HepG2 (cell line): ENCODE data around the gene ZMIZ1.

Experiments used
- AGO1 ChIP-seq: fragments of 200-400 bp; formaldehyde crosslinking; IDR thresholded peaks from 2 replicates; pipeline ENCODE4 v1.6.1; 2017; ENCODE audit warnings: mild to moderate bottlenecking, low read depth, low read length, moderate library complexity; ENCODE audit not compliant: poor library complexity, severe bottlenecking
- AGO2 ChIP-seq: fragments of 200-400 bp; formaldehyde crosslinking; optimal IDR thresholded peaks from 2 replicates; pipeline ENCODE3; 2017; ENCODE audit warnings: mild to moderate bottlenecking, low read depth, low read length, moderate library complexity
- KAT7 ChIP-seq: IDR thresholded peaks from 2 replicates; pipeline ENCODE4 v1.6.1; 2018; ENCODE audit warnings: borderline replicate concordance, missing compliant biosample characterization
- TBP ChIP-seq: sonication (generic); formaldehyde crosslinking; IDR thresholded peaks from 2 replicates; pipeline ENCODE4 v1.5.0; 2020; ENCODE audit warnings: missing genetic modification reagents
- YY1 ChIP-seq: IDR thresholded peaks from 2 replicates; pipeline ENCODE4 v1.6.1; 2011; ENCODE audit warnings: low read length, low read depth, moderate library complexity, mild to moderate bottlenecking; ENCODE audit not compliant: insufficient read depth, insufficient replicate concordance
- ZNF550 ChIP-seq: sonication (generic); formaldehyde crosslinking; IDR thresholded peaks from 2 replicates; pipeline ENCODE4 v1.4.0; 2020; ENCODE audit warnings: mild to moderate bottlenecking, missing genetic modification reagents, borderline replicate concordance
- TF ChIP-seq, protein P1 (sequence below): sonication (generic); formaldehyde crosslinking; IDR thresholded peaks from 2 replicates; pipeline ENCODE4 v1.5.0; 2020; ENCODE audit warnings: mild to moderate bottlenecking, missing genetic modification reagents, moderate library complexity

DNA sequence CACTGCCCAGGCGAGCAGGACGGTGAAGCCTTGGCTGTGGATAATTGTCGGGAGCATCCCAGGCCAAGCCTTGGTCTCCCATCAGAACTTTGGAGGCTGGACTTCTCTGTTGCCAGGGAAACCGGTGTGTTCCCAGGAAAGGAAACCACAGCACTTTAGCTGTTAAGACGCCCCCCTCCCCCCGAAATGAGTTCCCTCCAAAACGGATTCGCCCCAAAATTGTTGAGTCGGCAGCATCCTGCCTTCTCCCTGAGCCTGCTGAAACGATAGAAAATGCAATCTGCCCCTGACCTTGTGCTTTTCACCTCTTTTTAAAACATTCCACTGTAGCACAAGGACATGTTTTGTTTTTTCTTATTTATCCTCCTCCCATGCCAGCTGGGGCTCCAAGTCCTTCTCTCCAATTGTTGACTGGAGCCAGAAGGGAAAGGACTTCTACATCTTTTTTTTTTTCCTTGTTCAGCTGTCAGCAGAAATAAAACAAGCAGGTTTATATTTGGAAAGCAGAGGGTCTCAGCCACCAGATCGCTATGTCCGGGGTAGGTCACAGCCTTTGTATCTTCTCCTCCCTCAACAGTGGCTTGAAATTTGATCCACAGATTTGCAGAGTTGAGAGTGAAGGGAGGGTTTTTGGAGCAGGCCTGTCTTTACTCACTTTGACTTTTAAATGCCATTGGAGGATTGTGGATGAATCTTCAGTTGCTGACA lies 116.5 kb downstream of the ZMIZ1 start:
- TF ChIP-seq, protein P1, sequence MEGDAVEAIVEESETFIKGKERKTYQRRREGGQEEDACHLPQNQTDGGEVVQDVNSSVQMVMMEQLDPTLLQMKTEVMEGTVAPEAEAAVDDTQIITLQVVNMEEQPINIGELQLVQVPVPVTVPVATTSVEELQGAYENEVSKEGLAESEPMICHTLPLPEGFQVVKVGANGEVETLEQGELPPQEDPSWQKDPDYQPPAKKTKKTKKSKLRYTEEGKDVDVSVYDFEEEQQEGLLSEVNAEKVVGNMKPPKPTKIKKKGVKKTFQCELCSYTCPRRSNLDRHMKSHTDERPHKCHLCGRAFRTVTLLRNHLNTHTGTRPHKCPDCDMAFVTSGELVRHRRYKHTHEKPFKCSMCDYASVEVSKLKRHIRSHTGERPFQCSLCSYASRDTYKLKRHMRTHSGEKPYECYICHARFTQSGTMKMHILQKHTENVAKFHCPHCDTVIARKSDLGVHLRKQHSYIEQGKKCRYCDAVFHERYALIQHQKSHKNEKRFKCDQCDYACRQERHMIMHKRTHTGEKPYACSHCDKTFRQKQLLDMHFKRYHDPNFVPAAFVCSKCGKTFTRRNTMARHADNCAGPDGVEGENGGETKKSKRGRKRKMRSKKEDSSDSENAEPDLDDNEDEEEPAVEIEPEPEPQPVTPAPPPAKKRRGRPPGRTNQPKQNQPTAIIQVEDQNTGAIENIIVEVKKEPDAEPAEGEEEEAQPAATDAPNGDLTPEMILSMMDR (CRISPR knock-in tag) = no peak
- no peak for TF ChIP-seq KAT7 (CRISPR knock-in tag)
- TF ChIP-seq AGO1 = no peak
- no peak for TF ChIP-seq YY1
- TF ChIP-seq ZNF550 (CRISPR knock-in tag) = no peak
- no peak for TF ChIP-seq AGO2
- no peak for TF ChIP-seq TBP (CRISPR knock-in tag)
